NCI-H2081 (cell line): ENCODE measurements around the gene TMEM225B.
"Not testable (repeated sequence)": the region's sequence is repeated elsewhere in the genome, so short reads cannot be mapped to it uniquely, and the experiment has no call there.

Source experiments
- DNase-seq, 2 experiments: peaks; one replicate each; lab custom pipeline; 2025; lab: John Stamatoyannopoulos, UW

Gene TMEM225B, protein sequence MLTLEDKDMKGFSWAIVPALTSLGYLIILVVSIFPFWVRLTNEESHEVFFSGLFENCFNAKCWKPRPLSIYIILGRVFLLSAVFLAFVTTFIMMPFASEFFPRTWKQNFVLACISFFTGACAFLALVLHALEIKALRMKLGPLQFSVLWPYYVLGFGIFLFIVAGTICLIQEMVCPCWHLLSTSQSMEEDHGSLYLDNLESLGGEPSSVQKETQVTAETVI

DNA sequence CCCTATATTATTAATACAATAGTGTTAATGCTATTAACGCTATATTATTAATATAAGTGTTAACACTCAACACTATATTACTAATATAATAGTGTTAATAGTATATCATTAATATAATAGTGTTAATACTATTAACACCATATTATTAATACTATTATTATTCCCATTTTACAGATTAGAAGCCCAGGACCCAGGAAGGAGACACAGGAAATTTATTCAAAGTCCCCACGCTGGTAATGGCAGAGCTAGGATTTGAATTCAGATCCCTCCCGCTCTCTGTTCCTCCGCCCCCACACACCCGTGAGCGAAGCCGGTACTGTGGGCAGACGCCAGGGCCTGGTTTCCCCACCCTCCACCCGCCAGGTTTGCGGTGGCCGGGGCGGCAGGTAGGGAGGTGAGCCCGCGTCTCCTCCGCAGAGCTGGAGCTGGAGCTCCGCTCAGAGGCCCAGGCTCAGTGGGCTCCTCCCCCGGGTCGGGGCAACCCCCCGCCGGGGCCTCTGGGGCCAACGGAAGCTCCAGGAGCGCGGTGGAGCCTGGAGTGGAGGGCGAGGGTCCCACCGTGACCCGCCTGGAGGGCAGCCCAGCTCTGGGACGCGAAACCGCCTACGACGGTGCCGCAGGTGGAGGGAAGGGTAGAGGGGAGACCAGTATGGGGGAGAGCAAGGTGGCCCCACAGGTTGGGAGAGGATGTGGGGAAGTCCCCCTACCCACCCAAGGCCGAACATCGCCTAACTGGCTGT, at the start of gene TMEM225B:
TSS of gene TMEM225B (plus strand) at position 506 of the 740 bp plus-strand sequence. CDS start 6,122 bp downstream, outside the sequence.
- DNase-seq, result no peak

DNA sequence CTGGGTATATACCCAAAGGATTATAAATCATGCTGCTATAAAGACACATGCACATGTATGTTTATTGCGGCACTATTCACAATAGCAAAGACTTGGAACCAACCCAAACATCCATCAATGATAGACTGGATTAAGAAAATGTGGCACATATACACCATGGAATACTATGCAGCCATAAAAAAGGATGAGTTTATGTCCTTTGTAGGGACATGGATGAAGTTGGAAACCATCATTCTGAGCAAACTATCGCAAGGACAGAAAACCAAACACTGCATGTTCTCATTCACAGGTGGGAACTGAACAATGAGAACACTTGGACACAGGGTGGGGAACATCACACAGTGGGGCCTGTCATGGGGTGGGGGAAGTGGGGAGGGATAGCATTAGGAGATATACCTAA, 48.5 kb upstream of the TMEM225B start:
- not testable (repeated sequence) for DNase-seq

DNA sequence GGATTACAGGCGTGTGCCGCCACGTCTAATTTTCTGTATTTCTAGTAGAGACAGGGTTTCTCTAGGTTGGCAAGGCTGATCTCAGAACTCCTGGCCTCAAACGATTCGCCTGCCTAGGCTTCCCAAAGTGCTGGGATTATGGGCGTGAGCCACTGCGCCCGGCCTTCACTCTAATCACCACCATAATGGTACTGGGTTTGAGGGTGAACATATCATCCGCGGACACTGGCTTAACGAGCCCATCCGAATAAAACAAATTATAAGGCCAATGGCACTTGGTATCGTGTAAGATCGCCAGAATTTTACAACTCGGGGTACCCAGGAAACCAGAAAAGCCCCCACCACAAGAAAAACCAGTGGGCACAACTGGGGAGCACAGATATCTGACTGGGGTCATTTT, 46.7 kb upstream of the TMEM225B start:
- DNase-seq, result no peak

DNA sequence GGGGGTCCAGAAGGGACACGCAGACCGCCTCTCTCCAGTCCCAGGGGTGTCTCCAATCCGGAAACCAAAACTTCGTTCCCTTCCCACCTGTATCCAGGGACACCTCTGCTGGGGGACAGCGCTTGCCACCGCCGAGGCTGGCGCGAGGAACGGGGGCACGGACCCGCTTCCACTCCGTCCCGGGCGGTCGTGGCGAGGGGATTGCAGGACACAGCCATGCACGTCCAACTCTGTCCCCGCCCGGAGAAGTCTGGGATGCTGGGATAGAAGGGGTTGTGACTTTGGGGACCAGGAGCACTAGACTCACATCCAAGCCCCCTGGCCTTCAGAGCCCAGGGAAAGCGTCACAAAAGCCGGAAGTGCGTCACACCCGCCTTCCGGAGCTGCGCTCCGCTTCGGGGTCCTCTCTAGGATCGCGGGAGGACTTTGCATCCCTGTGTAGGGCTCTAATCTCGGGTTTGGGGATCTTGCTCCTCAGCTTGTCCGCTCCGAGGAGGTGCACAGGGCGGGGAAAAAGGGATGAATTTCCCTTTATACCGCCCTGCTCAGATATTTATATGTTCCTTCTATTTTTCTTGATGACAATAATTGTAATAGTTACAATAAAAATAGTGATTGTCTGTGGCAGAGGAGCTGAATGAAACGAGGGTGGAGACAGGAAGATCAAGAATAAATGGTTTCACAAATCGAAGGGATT, 46.2 kb upstream of the TMEM225B start, which contains the start of gene FAM200A:
TSS of gene FAM200A (minus strand) at position 348 of the 697 bp plus-strand sequence. CDS start 3,707 bp downstream, outside the sequence.
- DNase-seq, result peak; percentile 94 to 98

DNA sequence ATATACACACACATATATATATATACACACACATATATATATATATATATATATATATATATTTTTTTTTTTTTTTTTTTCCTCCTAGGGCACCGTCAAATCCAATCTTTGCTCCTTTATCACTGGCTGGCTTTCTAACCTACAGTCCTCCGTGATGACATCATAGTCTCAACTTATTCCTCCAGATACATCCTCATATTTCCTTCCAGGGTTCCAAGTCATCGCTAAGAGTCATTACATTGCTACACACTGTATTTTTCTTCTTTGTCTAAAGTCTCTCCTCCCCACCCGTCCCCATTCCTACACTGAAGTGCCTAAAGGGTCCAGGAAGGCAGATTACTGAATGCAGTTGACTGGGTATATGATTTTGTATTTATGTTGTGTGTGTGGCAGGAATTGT, 45.0 kb upstream of the TMEM225B start:
- DNase-seq, result no peak

DNA sequence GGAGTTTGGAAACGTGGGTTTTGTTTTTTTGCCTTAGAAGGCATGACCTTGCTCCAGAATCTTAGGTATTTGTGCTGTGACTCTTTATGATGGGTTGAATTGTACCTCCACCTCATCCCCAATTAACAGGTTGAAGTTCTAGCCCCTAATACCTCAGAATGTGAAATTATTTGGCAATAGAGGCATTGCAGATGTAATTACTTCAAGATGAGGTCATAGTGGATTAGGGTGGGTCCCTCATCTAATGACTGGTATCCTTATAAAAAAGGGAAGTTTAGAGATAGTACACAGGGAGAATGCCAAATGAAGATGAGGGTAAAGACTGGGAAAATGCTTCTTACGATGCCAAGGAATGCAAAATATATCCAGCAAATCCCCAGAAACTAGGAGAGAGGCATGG, 43.1 kb upstream of the TMEM225B start:
- no peak for DNase-seq

DNA sequence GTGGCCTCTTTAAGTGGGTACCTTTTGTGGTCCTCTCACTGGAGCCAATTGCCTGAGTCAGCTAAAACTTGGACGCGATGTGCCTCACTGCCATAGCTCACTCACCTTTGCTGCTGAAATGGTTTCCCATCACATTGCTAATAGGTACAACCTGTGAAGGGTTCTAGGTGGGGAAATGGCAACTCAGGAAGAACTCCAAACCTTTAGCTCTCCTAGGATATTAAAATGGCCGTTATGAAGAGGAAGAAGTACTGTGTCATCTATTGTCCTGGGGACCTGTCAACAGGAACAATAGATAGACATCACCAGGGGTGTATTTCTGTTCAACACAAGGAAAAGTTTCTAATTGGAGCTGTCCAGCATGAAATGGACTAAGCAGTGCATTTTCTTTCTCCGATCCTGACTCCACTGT, 40.9 kb upstream of the TMEM225B start:
- no peak for DNase-seq

DNA sequence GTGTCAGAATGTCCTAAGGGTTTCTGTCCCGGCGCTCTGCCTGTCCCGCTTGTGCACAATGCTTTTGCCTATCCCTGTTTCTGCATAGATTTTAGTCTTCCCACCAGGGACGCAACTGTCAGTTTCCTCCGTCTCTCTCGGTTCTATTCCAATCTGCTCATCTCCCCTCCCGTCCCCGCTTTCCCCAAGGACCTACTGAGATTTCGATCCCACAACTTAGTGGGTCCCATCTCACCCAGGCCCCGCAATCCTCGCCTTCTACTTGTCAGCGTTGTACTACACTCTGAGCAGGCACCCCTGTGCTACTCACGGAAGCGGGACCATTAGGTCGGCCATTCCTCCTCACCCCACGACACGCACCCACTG, 40.1 kb upstream of the TMEM225B start:
- peak in 1 of 2 experiments; percentile 46 for DNase-seq

DNA sequence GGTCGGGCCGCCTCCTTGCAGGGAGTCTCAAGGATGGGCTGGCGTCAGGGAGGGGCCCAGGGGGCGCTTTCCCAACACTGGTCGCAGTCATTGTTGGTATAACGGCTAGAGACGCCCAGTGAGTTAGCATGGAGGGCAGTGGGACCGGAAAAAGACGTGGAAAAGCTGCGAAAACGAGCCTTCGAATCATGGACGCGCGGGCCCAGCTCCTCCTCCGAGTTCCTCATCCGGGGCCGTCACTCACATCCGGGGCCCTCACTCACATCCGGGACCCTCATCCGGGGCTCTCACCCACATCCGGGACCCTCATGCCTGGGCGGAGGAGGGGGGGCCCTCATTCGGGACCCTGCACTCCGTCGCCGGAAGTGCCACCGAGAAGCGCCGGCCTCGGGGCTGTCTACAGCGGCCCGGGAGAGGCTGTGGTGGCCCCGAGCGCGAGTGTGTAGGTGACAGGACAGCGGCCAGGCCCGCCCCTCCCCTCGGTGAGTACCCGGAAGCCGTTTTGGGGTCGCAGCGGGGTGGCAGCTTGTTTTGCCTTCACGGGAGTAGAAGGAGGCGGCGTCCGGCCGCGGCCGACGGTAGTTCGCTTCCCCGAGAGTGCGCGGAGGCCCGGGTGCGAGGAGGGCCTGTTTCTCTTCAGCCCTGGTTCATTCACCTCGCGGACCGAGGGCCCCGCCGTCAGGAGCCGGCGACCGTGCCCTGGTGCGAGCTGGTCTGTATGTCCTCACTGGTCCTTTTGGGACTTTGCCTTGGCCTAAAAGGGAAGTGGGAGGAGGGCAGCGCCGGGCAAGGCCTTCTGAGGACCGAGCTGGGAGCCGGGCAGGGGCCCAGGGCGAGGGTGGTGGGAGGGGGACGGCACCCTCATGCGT, 39.5 kb upstream of the TMEM225B start, which contains the start of gene ZNF655:
TSS of gene ZNF655 (plus strand) at position 337 of the 869 bp plus-strand sequence. CDS start 1,918 bp downstream, outside the sequence.
- DNase-seq, result peak; percentile 96

DNA sequence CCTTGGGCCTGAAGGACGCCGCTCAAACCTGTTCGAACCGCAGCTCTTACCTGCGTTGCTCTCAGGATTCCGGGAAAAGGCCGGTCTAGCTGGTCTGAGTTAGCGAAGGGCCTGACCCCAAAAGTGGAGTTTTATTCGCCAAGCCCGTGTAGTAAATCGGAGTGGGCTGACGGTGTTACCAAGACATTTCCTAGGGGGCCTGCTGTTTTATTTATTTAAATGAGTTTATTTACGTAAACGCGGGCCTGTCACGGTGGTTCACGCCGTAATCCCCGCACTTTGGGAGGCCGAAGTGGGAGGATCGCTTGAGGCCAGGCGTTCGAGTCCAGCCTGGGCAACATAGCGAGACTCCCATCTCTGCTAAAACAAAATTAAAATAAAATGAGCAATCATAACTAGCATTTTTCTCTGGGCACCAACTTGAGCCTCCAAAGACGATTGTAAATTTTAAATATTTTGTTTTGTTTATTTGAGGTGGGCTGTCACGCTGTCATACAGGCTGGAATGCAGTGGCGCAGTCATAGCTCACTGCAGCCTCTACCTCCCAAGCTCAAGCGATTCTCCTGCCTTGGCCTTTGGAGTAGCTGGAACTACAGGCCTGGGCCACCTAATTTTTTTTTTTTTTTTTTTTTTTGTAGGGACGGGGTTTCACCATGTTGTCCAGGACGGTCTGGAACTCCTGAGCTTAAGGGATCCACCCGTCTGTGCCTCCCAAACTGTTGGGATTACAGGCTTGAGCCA, 38.7 kb upstream of the TMEM225B start:
- DNase-seq, result no peak

DNA sequence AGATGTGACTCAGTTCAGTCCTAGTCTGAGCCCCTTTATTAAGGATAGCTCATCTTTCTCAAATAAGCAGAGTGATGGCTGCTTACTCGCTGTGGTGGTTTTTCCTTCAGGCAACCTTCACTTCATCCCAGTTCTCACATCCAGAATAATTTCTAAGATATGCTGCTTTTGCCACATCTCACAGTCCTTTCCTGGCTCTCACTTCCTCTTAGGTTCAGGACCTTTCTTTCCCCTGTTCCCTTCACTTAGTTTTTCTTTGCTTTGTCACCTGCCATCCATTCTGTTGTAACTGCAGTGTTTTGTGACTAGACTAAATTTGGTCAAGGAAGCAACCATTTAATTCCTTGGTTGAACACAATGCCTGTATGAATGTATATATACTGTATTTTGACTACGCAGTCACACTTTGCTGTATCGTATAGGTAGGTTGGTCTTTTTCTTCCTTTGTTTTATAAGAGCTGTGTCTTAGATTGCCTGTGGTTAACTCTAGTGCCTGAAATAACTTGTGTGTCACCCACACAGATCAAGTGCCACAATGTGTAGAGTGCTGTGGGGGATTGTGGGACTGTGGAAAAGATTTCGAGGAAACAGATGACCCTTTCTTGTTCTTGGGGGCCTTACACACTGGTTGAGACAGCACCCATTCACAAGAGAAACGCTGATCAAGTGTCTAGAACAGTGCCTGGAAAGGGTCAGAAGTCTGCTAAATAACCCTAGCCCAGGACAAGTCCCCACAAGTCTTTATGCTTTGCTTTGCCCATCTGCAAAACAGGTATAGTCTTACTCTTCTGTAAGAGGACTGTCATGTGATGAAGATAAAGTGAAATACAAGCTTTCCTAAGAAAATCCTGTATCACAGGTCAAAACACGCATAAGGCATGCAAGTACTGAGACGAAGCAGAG, 37.0 kb upstream of the TMEM225B start:
- DNase-seq, result no peak

DNA sequence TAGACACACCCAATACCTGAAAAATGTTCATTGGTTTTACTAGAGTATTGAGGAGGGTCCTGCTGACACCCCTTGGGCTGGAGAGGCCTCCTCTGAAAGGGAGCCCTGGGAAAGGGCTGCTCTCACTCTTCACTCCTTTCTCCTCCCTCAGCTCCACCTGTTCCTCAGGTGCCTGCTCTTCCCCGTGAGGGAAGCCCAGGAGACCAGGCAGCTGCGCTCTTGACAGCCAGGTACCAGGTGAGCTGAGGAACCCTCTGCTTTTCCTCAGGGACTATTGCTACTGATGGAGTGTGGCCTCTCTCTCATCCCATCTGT, 36.4 kb upstream of the TMEM225B start:
- no peak for DNase-seq

DNA sequence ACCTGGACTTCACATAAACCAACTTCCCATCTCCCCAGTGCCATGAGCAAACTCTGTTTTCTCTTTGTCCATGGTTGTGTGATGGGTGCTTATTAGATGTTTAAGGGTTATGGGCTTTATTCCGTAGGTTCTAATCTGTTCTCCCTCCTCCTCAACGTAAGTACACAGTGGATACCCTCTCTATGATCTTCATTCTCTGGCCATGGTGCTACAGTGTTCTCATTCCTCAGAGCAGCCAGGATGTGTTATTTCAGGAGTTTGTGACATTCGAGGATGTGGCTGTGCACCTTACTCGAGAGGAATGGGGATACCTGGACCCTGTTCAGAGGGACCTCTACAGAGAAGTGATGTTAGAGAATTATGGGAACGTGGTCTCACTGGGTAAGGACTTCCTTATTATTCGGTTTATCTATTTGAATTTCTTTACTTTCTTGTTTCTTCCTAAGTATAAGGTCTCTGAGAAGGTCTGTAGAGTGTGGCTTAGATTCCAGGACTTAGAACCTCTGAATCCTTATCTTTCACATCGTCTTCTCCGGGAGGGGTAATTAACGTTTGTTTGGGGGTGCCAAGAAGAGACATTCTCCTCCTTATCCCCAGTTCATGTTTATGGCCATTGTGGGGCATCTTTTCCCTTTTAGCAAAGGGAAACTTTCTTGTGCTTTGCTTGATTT, 35.8 kb upstream of the TMEM225B start:
- DNase-seq, result no peak

DNA sequence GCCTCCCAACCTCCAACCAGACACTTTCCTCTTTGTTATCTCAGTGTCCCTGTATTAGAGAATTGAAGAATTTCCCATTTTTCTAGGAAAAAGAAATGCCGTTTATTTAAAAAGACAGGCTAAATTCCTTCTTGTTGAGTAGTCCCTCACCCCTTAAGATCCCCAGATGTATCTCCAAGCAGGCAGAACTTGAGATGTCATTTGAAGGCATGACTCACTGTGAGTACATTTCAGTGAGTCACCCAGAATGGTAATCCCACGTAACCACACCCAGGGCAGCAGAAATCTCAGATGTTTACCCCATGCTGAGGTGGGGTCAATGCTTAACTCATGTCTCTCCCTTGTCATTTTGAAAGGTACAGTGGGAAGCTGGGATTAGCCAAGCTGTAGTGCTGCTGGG, 35.2 kb upstream of the TMEM225B start:
- no peak for DNase-seq

DNA sequence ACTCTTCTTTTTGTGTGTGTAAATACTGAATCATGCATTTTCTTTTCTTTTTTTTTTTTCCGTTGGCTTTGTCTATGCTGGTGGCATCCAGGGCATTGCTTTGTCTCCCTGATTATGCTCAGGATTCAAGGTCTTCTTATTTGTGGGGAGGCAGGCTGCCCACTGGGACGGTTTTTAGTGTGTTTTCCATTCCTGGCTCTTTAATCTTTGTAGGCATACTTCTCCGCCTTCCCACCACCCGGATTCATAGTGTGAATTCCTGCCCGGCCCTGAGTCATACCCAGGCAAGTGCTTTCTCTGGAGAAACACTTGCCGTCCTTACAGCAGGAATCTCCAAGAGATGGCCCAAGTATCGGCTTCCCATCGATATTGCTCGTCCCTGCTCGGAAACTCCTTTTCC, 34.4 kb upstream of the TMEM225B start:
- no peak for DNase-seq

DNA sequence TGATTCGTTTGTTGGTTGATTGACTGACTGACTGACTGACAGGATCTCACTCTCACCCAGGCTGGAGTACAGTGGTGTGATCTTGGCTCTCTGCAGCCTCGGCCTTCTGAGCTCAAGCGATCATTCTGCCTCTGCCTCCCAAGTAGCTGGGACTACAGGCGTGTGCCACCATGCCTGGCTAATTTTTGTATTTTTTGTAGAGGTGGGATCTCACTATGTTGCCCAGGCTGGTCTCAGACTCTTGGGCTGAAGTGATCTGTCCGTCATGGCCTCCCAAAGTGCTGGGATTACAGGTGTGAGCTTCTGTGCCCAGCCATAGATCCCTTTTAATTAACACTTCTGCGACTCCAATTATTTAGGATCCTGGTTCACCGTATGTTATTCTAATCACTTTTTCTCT, 29.3 kb upstream of the TMEM225B start:
- DNase-seq, result not testable (repeated sequence)

DNA sequence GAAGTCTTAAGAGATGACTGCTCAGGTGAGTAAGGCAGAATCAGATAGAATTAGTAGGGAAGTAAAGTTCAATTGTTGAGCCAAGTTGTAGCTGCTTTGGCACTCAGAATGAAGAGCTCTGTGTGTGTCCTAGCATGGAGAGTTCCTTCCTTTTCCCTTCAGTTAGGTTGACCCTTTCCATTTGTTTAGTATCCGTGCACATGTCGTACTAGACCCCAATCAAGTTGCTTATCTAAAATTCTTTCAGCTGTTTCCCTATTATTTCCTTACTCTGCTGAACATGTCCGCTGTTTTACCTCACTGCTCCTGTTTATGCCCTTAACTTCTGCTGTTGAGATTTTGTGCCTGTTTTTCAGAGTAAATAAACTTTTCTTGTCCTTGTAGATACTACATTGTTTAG, 26.3 kb upstream of the TMEM225B start:
- DNase-seq, result no peak

DNA sequence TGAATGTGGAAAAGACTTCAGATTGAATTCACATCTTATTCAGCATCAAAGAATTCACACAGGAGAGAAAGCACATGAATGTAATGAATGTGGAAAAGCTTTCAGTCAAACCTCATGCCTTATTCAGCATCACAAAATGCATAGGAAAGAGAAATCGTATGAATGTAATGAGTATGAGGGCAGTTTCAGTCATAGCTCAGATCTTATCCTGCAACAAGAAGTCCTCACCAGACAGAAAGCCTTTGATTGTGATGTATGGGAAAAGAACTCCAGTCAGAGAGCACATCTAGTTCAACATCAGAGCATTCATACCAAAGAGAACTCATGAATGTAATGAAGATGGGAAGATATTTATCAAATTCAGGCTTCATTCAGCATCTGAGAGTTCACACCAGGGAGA, 24.8 kb upstream of the TMEM225B start:
- DNase-seq, result no peak

DNA sequence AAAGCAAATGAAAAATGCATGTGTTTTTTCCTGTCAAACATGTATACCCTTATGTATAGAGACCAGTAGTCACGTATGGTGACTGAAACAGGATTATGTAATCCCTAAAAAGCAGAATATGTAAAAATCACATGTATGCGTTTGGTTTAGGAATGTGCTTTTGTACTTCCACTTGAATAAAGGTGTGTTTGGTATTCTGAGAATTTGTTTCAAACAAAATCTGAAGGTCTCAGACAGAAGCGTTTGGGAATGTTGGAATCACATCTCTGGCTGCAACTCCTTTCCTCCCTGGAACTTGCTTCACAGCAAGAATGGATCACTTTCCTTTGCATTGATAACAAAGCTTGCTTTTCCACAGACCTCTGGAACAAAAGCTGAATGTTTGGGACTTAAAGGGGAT, 21.8 kb upstream of the TMEM225B start:
- no peak for DNase-seq
